Thymus (tissue), 11 donors: ENCODE data around the gene DIO2. TPM values are rescaled to one million over a fixed set of nuclear protein-coding genes. Genes with fewer than 3 reads are reported as not detected.

Experiments
- DNase-seq, 9 donors: peaks; one replicate each; pipeline ENCODE4 v3.0.0-alpha.2; 2013; ENCODE audit warnings: low spot score in 9 of 9, low read depth in 6 of 9, missing footprints in 1 of 9
- H3K27ac ChIP-seq, 2 donors: one replicate each; pipeline ENCODE4 v1.5.1; 2013; ENCODE audit warnings: control low read depth in 1 of 2, low read depth in 1 of 2, low read length in 1 of 2, mild to moderate bottlenecking in 1 of 2, moderate library complexity in 1 of 2
- H3K27me3 ChIP-seq, 2 donors: one replicate each; pipeline ENCODE4 v1.5.1; 2013; ENCODE audit warnings: low read length in 1 of 2; ENCODE audit not compliant: control insufficient read depth in 2 of 2, insufficient read depth in 1 of 2
- H3K36me3 ChIP-seq, 2 donors: one replicate each; pipeline ENCODE4 v1.5.1; 2013; ENCODE audit warnings: low read length in 1 of 2, mild to moderate bottlenecking in 1 of 2, moderate library complexity in 1 of 2; ENCODE audit not compliant: control insufficient read depth in 2 of 2, insufficient read depth in 2 of 2
- H3K4me1 ChIP-seq, 2 donors: one replicate each; pipeline ENCODE4 v1.5.1; 2013; ENCODE audit warnings: low read length in 2 of 2; ENCODE audit not compliant: control insufficient read depth in 2 of 2, insufficient read depth in 2 of 2
- H3K4me3 ChIP-seq, 2 donors: one replicate each; pipeline ENCODE4 v1.5.1; 2013; ENCODE audit warnings: low read length in 2 of 2, control low read depth in 1 of 2, mild to moderate bottlenecking in 1 of 2
- H3K9me3 ChIP-seq, 2 donors: one replicate each; pipeline ENCODE4 v1.5.1; 2013; ENCODE audit warnings: low read length in 1 of 2, mild to moderate bottlenecking in 1 of 2; ENCODE audit not compliant: control insufficient read depth in 2 of 2, insufficient read depth in 1 of 2
- WGBS: extraction: QIAGEN DNeasy Blood & Tissue Kit; methylation state at CpG from one replicate; pipeline ENCODE4 v1.1.7; 2013; 5-methylcytosine and 5-hydroxymethylcytosine counted together
- polyA plus RNA-seq: library from polyadenylated mRNA; stranded (reverse); fragments of 200-250 nt; gene quantifications from one replicate; pipeline ENCODE4 v1.2.3, GENCODE V29; 2013
- total RNA-seq: library from RNA; stranded (reverse); fragments of 120-200 nt; gene quantifications from one replicate; pipeline ENCODE4 v1.2.4, GENCODE V29; 2013
- donor health status: healthy.

DIO2 gene
- total and polyA plus RNA-seq, 2 donors, result 0.09 to 1.3 TPM

- no peak overlapping the region for H3K4me3 ChIP-seq
- H3K36me3 ChIP-seq, result no peaks in the 10 kb centered on the region
- H3K27me3 ChIP-seq, result peaks cover 0 to 3% of the 10 kb centered on the region in 2 donors
- DNase-seq, result no peak
- H3K4me1 ChIP-seq, result no peaks in the 10 kb centered on the region
- no peak overlapping the region for H3K27ac ChIP-seq
- 79% methylated on average over 10 of the region's 10 CpGs for WGBS
- H3K9me3 ChIP-seq, result no peaks in the 10 kb centered on the region
These were observed 4.7 kb upstream of the DIO2 start for GRCh38 chr14:80215756-80216581.

GRCh38 chr14:80215081-80215480 is 3.8 kb upstream of the DIO2 start:
- Histone ChIP-seq H3K4me3 (no peak overlapping the region), H3K27me3 (peaks cover 0 to 3% of the 10 kb centered on the region in 2 donors), H3K4me1 (no peaks in the 10 kb centered on the region), H3K27ac (no peak overlapping the region), H3K9me3 (no peaks in the 10 kb centered on the region), H3K36me3 (no peaks in the 10 kb centered on the region)
- no peak for DNase-seq
- WGBS, result 93% methylated on average over 4 of the region's 4 CpGs

GRCh38 chr14:80213602-80214001 is 2.3 kb upstream of the DIO2 start:
- Histone ChIP-seq H3K36me3 (no peaks in the 10 kb centered on the region), H3K4me1 (no peaks in the 10 kb centered on the region), H3K27ac (no peak overlapping the region), H3K9me3 (no peaks in the 10 kb centered on the region), H3K4me3 (no peak overlapping the region), H3K27me3 (peaks cover 0 to 3% of the 10 kb centered on the region in 2 donors)
- WGBS, result 47% methylated on average over 4 of the region's 4 CpGs
- DNase-seq, result peak in 3 of 9 donors; percentile 5 to 31 (median 12)

- Histone ChIP-seq H3K27me3 (peaks cover 0 to 3% of the 10 kb centered on the region in 2 donors), H3K27ac (no peak overlapping the region), H3K4me3 (no peak overlapping the region), H3K36me3 (no peaks in the 10 kb centered on the region), H3K4me1 (no peaks in the 10 kb centered on the region), H3K9me3 (no peaks in the 10 kb centered on the region)
- no peak for DNase-seq
- WGBS, result 5% methylated on average over 5 of the region's 5 CpGs
These were observed 706 bp upstream of the DIO2 start for GRCh38 chr14:80212023-80212397.

GRCh38 chr14:80208461-80208860 is 2.8 kb downstream of the DIO2 start:
- no peak for DNase-seq
- no peak overlapping the region for H3K4me3 ChIP-seq
- WGBS, result 71% methylated on average over 1 of the region's 1 CpG
- no peaks in the 10 kb centered on the region for H3K4me1 ChIP-seq
- no peak overlapping the region for H3K27ac ChIP-seq
- no peaks in the 10 kb centered on the region for H3K36me3 ChIP-seq
- peaks cover 0 to 3% of the 10 kb centered on the region in 2 donors for H3K27me3 ChIP-seq
- H3K9me3 ChIP-seq, result no peaks in the 10 kb centered on the region

- Histone ChIP-seq H3K27ac (no peak overlapping the region), H3K9me3 (no peaks in the 10 kb centered on the region), H3K27me3 (peaks cover 0 to 3% of the 10 kb centered on the region in 2 donors), H3K36me3 (no peaks in the 10 kb centered on the region), H3K4me1 (no peaks in the 10 kb centered on the region), H3K4me3 (no peak overlapping the region)
- DNase-seq, result no peak
- 87% methylated on average over 8 of the region's 8 CpGs for WGBS
These were observed 4.8 kb downstream of the DIO2 start for GRCh38 chr14:80206351-80207080.

GRCh38 chr14:80202888-80203562 is 8.3 kb downstream of the DIO2 start:
- Histone ChIP-seq H3K9me3 (no peaks in the 10 kb centered on the region), H3K4me3 (no peak overlapping the region), H3K27me3 (no peaks in the 10 kb centered on the region), H3K36me3 (no peaks in the 10 kb centered on the region), H3K4me1 (no peaks in the 10 kb centered on the region), H3K27ac (no peak overlapping the region)
- peak in 4 of 9 donors; percentile 4 to 26 (median 14) for DNase-seq
- WGBS, result 73% methylated on average over 9 of the region's 9 CpGs

GRCh38 chr14:80200093-80200492 is 11.2 kb downstream of the DIO2 start:
- Histone ChIP-seq H3K9me3 (no peaks in the 10 kb centered on the region), H3K27ac (no peak overlapping the region), H3K4me1 (no peaks in the 10 kb centered on the region), H3K36me3 (no peaks in the 10 kb centered on the region), H3K4me3 (no peak overlapping the region), H3K27me3 (no peaks in the 10 kb centered on the region)
- WGBS, result 84% methylated on average over 4 of the region's 4 CpGs
- no peak for DNase-seq

GRCh38 chr14:80188571-80188970 is 22.7 kb downstream of the DIO2 start:
- WGBS, result 96% methylated on average over 6 of the region's 6 CpGs
- H3K4me3 ChIP-seq, result no peak overlapping the region
- H3K9me3 ChIP-seq, result no peaks in the 10 kb centered on the region
- H3K4me1 ChIP-seq, result no peaks in the 10 kb centered on the region
- DNase-seq, result no peak
- H3K36me3 ChIP-seq, result no peaks in the 10 kb centered on the region
- H3K27ac ChIP-seq, result no peak overlapping the region
- no peaks in the 10 kb centered on the region for H3K27me3 ChIP-seq
